Panc1 (cell line): ENCODE results near the gene MED13L.

Experiments used
- CTCF ChIP-seq: fragments of 450-650 bp; IDR thresholded peaks from 2 replicates; pipeline ENCODE4 v1.5.1; 2017; ENCODE audit warnings: mild to moderate bottlenecking
- POLR2AphosphoS5 ChIP-seq: IDR thresholded peaks from 2 replicates; pipeline ENCODE4 v1.6.1; 2012; ENCODE audit warnings: mild to moderate bottlenecking, low read depth, low read length, moderate library complexity
- REST ChIP-seq, 2 experiments: IDR thresholded peaks; 2 replicates each; pipeline ENCODE4 v1.6.1; 2011 to 2012; ENCODE audit warnings: low read depth in 2 of 2, control low read depth in 1 of 2, low read length in 1 of 2, mild to moderate bottlenecking in 1 of 2, moderate library complexity in 1 of 2; ENCODE audit not compliant: insufficient read depth in 1 of 2
- SIN3A ChIP-seq: IDR thresholded peaks from 2 replicates; pipeline ENCODE4 v1.6.1; 2012; ENCODE audit warnings: low read depth, mild to moderate bottlenecking, low read length, moderate library complexity, borderline replicate concordance; ENCODE audit not compliant: insufficient read depth
- TCF7L2 ChIP-seq: IDR thresholded peaks from 2 replicates; pipeline ENCODE4 v1.6.1; 2011; ENCODE audit warnings: mild to moderate bottlenecking, low read depth, low read length, inconsistent platforms

- TF ChIP-seq REST (IDR thresholded peaks at IDR 0.05; ENCODE audit: insufficient read depth in 1 of 2, low read depth in 2 of 2, low read length in 1 of 2): no peak
- TF ChIP-seq CTCF: no peak
- TF ChIP-seq SIN3A: no peak
- no peak for TF ChIP-seq TCF7L2
- TF ChIP-seq POLR2AphosphoS5: no peak
Measured at GRCh38 chr12:116306506-116306905, 29.0 kb upstream of the MED13L start.
